DMS79 (cell line): ENCODE results near the gene AKR1C4.
"Not testable (repeated sequence)": the region's sequence is repeated elsewhere in the genome, so short reads cannot be mapped to it uniquely, and the experiment has no call there.

Experiments
- DNase-seq: peaks from one replicate; lab custom pipeline; 2025; lab: John Stamatoyannopoulos, UW

The AKR1C4 gene

DNA sequence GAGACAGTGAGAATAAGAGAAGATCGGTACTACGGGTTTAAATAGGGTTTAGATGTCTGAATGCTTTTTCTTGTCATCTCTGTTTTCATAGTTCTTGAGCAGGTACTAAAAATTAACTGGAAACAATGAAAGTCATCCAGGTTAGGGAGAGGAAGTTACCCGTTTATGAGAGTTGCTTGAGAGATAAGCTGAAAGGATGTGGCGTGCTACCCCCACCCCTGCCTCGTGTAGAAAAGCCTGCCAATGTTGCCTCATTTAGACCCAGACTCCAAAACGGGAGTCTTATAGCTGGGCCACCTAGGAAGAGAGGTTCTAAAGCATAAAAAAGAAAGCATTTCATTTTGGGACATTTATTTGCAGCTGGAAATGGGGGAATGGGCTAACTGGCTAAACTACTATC lies 10.2 kb downstream of the AKR1C4 start:
- no peak for DNase-seq

DNA sequence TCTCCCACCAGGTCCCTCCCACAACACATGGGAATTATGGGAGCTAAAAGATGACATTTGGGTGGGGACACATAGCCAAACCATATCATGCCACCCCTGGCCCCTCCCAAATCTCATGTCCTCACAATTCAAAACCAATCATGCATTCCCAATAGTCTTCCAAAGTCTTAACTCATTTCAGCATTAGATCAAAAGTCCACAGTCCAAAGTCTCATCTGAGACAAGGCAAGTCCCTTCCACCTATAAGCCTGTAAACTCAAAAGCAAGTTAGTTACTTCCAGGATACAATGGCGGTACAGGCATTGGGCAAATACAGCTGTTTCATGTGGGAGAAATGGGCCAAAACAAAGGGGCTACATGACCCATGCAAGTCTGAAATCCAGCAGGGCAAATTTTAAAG lies 13.1 kb downstream of the AKR1C4 start:
- not testable (repeated sequence) for DNase-seq

DNA sequence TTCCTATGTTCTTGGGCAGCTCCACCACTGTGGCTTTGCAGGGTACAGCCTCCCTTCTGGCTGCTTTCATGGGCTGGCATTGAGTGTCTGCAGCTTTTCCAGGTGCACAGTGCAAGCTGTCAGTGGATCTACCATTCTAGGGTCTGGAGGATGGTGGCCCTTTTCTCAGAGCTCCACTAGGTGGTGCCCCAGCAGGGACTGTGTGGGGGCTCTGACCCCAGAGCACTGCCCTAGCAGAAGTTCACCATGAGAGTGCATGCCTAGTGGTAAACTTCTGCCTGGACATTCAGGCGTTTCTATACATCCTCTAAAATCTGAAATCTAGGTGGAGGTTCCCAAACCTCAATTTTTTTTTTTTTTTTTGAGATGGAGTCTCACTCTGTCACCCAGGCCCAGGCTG lies 13.6 kb downstream of the AKR1C4 start:
- not testable (repeated sequence) for DNase-seq

DNA sequence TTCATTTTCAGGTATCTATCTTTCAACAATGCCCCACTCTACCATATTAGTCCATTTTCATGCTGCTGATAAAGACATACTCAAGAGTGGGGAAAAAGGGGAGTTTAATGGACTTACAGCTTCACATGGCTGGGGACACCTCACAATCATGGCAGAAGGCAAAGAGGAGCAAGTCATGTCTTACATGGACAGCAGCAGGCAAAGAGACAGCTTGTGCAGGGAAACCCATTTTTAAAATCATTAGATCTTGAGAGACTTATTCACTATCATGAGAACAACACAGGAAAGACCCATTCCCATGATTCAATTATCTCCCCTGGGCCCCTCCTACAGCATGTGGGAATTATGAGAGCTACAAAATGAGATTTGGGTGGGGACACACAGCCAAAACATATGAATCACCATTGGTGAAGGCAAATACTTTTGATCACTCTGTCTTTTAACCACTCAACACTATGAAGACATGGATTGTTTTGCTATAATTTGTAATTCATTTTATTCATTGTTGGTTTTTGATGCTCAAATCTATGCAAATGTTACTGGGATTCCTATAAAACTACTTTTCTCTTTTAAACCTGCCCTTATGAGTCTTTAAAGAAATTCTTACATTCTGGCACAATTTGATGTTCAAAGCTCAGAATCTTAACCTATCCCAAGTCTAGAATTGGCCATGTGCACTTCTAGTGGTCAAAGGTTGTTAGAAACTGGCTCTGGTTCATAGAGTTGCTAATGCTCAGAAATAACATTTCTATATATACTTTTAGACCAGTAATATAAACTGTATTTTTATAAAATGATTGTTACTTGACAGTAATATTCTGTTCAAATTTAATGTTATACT lies 15.3 kb downstream of the AKR1C4 start:
- DNase-seq, result no peak

DNA sequence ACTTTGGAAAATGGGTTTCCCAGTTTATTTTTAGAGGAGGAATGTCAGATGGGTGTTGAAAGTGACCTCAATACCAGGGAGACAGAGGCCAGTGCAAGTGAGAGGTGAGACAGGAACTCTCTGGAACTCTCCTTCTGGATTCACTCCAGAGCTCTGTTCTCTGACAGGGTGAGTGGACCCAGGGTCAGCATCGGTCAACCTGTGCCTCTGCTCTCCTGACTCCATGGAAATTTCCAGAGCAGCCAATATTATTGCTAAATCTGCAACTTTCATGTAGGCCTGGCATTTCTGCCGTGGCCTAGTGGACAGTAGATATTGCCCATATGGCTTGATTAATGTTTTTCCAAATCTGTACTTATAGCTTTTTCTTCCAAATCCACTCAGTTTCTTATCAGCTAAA lies 20.2 kb downstream of the AKR1C4 start:
- no peak for DNase-seq

DNA sequence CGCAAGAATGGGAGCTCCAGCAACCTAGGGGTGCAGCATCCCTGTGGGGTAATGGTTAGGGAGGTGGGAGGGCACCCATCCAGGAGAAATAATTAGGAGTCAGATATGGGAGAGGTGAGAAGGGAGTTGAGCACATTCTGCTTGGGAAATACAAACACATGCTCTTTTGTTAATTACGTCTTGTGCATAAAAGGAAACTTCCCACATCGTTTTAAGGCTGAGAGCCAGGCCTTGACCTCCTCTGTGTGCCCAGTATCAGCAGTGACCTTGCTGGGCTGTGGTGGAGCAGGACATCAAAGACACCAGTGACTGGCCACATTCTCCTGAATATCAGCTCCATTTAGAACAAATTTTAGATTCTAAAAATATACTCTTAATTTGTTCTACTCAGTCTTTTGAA lies 22.6 kb downstream of the AKR1C4 start:
- DNase-seq, result no peak

DNA sequence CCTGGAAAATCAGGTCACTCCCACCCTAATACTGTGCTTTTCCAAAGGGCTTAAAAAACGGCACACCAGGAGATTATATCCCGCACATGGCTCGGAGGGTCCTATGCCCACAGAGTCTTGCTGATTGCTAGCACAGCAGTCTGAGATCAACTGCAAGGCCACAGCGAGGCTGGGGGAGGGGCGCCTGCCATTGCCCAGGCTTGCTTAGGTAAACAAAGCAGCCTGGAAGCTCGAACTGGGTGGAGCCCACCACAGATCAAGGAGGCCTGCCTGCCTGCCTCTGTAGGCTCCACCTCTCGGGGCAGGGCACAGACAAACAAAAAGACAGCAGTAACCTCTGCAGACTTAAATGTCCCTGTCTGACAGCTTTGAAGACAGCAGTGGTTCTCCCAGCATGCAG lies 26.3 kb downstream of the AKR1C4 start:
- not testable (repeated sequence) for DNase-seq

DNA sequence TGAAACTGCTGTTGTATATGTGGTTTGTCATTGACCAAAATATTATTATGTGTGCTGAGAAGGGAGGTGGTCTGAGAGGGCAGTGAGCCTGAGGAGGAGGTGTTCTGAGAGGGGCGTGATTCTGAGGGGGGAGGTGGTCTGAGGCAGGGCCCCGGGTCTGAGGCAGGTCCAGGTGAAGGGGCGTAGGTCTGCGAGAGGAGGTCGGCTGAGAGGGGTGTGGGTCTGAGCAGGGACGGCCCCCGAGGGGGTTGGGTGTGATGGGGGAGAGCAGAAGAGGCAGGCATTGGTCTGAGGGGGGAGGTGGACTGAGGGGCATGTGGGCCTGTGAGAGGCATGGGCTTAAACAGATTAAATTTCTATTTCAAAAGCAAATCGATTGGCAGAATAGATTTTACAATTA lies 32.4 kb downstream of the AKR1C4 start:
- DNase-seq, result no peak

DNA sequence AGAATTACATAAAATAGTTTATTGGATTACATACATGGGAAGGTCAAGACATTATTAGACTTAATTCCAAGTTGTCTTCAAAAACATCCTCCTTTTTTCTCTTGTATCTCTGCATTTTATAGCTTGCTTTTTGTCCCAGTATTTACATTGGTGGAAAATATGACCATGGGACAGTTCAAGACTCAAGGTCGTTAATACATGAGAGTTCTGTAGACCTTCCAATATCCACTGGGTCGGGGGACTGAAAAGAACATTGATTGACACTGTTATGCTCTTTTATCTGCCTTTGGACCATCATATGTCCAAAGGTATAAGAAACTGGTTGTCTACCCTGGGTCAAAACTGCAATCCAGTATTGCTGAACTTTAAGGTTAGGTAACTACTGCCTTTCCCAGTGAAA lies 36.7 kb downstream of the AKR1C4 start:
- no peak for DNase-seq

DNA sequence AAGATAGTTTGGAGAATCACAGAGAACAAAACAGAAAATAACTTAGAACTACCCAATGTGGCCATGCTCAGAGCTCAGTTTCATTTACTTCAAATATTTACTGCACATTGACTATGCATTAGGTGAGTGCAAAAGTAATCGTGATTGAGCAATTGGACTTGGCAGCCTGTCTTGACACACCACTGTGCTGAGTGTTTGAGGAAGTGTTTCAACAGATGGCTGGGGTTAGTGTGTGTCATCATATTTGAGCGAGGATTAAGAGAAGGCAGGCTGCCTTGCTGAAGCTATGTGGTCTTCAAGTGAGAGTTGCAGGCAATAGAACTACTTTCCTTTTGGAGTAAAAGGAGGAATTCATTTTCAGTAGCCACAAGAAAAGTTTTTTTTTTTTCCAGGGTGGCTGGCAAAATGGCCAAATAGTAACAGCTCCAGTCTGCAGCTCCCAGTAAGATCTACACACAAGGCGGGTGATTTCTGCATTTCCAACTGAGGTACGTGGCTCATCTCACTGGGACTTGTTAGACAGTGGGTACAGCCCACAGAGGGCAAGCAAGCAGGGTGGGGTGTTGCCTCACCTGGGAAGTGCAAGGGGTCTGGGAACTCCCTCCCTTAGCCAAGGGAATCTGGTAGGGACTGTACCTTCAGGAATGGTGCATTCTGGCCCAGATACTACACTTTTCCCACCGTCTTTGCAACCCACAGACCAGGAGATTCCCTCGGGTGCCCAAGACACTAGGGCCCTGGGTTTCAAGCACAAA lies 37.6 kb downstream of the AKR1C4 start:
- DNase-seq, result no peak

DNA sequence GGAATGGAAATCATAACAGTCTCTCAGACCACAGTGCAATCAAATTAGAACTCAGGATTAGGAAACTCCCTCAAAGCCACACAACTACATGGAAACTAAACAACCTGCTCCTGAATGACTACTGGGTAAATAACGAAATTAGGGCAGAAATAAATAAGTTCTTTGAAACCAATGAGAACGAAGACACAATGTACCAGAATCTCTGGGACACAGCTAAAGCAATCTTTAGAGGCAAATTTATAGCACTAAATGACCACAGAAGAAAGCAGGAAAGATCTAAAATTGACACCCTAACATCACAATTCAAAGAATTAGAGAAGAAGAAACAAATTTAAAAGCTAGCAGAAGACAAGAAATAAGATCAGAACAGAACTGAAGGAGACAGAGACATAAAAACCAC lies 40.9 kb downstream of the AKR1C4 start:
- not testable (repeated sequence) for DNase-seq

DNA sequence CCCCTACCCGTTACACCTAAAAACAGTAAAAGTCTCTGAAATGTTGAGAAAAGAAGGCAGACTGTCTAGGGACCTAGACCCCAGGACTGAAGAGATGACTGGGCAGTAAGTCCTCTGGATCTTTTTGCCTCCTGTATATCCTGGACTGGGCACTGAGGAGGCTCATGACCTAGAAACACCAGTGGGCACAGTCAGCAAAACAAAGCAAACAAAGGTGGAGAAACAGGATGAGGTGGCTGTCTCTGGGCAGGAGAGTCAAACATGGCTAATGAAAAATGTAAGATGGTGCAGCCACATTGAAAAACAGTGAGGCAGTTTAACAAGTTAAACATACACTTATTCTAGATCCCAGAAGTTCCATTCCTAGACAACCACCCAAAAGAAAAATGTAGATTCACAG lies 45.9 kb downstream of the AKR1C4 start:
- DNase-seq, result no peak

DNA sequence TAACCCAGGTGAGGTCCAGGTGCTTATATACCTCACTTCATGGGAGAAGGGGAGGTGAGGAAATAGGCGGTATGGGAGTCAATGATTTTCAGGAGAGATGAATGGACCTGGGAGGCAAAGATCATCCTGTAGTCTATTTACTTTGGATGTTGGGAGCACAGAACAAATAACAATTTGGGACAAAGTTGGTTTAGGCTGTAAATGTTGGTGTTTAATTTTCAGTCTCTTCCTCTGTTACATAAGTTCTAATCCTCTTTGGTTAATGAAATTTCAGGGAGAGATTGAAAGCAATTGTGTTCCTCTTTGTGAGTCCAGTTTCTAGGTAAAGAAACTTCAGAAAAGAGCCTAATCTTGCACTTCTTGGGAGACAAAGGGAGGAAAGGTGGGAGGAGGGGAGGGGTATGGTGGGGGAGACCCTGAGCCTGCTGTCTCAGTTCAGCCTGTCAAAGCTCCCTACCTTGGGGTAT lies 46.9 kb downstream of the AKR1C4 start:
- no peak for DNase-seq

DNA sequence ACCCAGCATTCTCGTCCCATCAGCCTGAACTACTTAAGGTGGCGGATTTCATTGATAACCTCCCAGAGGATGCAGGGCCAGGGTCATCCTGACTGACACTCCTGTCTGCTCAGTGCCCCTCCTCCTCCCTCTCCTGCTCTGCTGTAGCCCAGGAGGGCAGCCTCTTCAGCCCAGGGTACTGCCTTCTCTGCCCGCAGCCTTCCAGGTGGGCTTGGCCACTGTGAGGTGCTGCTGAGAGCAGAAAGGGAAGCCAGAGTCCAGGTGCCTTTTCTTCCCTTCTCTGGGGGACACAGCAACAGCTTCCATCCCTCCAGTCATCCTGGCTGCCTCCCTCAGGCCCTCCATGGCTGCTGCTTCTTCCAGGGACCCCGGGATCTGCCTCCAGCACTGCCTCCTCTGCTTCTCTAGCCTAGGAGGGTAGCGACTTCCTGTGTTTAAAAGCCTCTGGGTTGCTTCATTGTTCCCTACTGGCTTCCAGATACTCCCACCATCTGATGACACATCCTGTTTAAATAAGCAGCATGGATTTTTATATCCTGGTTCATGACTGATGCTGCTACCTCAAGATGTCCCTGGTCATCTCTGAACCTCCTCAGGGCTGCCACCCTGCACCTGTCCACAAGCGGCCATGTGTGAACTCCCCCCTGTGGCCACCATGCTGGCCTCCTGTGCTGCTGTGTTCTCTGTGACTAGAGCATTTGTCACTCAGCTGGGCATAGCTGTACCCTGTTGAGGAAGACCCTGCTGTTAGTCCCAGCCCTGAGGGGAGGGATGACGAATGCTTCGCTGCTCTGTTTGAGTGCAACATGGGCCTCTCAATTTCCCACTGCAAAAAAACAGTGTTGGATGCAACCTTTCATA lies 55.8 kb downstream of the AKR1C4 start:
- no peak for DNase-seq

DNA sequence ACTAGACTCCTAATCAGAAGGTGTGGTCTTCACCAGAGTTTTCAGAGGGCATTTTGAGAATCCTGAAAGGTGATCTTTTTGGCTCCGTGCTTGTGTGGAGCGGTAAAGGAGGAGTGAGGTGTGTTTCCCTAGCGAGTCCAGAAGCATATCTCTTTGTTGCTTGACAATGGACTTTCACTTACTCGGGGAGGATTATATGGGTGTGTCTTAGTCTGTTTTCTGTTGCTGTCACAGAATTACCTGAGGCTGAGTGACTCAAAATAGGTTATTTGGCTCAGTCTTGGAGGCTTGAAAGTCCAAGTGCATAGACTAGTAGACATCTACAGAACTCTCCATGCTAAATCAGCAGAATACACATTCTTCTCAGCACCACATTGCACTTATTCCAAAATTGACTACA lies 57.9 kb downstream of the AKR1C4 start:
- no peak for DNase-seq

DNA sequence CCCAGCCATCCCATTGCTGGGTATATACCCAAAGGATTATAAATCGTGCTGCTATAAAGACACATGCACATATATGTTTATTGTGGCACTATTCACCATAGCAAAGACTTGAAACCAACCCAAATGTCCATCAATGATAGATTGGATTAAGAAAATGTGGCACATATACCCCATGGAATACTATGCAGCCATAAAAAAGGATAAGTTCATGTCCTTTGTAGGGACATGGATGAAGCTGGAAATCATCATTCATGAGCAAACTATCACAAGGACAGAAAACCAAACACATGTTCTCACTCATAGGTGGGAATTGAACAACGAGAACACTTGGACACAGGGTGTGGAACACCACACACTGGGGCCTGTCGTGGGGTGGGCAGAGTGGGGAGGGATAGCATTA lies 61.1 kb downstream of the AKR1C4 start:
- DNase-seq, result not testable (repeated sequence)

DNA sequence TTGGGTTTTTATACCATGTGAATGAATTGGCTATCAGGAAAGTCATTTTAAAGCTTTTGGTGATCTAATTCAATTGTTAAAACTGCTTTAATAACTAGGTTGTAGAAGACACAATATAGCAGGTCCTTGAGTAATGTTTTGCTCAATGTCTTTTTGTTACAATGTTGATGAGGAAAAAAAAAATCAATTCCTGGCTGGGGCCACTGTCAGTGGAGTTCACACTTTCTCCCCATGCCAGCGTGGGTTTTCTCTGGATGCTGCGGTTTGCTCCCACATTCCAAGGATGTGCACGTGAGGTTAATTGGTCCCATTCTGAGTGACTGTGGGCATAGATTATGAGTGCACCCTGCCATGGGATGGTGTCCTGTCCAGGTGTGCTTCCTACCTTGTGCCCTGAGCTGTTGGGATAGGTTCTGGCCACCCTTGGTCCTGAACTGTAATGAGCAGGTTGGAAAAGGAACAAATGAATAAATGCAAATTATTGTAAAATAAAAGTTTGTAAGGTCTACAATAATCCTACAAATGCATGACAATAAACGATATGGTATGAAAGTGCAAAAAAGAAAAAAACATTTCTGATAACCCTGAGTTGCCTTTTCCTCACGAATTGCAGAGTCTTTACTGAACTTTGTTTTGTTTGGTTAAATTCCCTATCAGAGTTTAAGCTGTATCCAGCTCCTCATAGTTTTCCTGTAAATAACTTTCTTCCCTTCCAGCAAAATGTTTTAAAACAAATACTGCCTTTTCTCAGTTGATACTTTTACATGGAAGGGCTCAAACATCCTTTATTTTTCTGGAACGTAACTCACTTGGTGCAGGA lies 62.7 kb downstream of the AKR1C4 start:
- DNase-seq, result no peak

DNA sequence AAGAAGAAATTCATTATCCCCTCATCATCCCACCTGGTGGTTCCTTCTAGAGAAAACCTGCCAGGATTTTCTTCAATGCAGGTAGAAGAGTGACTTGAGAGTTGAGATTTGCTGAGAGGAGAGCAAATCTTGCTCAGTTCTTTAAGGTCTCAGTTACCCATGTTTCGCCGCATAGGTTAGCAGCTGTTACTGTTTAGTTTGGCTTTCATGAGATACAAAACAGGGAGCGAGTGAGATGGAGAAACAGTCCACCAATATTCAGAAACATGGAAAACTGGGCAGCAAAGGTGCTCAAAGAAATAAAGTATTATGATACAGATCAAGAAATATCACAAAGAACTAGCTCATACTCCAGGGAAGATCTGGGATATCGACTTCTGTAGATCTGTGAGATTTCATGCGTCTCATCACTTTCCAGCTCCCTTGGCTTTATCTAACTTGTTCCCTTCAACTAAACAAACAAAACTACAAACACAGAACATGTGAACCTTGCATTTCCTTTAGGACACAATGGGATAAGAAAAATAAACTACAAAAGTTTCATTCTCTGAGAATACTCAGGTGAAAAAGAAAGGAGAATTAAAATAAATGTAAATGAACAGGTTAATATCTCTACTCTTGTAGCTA lies 63.4 kb downstream of the AKR1C4 start:
- no peak for DNase-seq

DNA sequence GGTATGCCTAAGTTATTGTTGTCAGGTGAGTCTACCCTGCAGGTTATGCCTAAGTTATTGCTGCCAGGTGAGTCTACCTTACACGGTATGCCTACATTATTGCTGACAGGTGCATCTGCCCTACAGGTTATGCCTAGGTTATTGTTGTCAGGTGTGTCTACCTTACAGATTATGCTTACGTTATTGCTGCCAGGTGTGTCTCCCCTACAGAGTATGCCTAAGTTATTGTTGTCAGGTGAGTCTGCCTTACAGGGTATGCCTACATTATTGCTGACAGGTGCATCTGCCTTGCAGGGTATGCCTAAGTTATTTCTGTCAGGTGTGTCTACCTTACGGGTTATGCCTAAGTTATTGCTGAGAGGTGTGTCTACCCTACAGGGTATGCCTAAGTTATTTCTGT lies 64.2 kb downstream of the AKR1C4 start:
- DNase-seq, result no peak

DNA sequence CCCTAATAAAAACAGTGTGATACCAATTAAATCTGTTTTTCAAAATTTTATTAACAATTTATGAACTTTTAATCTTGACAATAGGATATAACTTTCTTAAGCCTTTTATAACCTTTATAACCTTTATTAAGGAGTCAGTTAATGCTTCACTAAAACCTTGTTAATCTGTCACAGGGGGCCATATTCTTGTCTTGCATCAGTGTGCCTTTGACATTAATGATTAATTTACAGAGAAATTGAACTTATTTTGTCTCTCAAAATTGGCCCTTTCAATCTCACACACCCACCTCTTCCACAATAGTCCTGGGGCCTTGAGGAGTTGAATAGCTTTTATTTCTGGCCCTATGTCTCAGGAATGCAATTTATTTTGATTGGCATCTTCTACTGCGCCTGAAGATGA lies 68.5 kb downstream of the AKR1C4 start:
- DNase-seq, result no peak

DNA sequence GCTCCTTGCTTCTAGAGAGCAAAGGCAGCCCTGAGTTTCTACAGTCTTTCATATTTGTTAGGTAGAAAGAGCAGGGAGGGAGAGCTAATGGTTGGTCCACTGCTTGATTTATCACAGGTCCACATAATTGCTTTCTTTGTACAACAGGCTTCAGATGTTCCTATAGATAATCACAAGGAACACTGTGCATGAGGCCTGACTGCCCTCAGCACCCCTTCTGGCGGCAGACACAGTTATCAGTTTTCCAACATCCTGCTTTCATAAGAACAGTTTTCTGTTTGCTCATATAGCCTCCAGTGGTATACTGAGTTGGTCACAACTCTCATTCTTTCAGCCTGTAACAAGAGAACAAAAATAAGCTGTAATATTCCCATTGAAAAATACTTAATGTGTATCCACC lies 69.7 kb downstream of the AKR1C4 start:
- DNase-seq, result no peak
